NT2/D1 (cell line): ENCODE data around the gene TMEM141.

Experiments used
- SUZ12 ChIP-seq: IDR thresholded peaks from 2 replicates; pipeline ENCODE4 v1.6.1; 2011; ENCODE audit not compliant: insufficient read length, insufficient read depth; ENCODE audit errors: extremely low read depth
- YY1 ChIP-seq: IDR thresholded peaks from 2 replicates; pipeline ENCODE4 v1.6.1; 2011; ENCODE audit not compliant: insufficient read length, insufficient read depth
- ZNF274 ChIP-seq: IDR thresholded peaks from 2 replicates; pipeline ENCODE4 v1.6.1; 2011; ENCODE audit warnings: mild to moderate bottlenecking, low read depth, low read length

DNA sequence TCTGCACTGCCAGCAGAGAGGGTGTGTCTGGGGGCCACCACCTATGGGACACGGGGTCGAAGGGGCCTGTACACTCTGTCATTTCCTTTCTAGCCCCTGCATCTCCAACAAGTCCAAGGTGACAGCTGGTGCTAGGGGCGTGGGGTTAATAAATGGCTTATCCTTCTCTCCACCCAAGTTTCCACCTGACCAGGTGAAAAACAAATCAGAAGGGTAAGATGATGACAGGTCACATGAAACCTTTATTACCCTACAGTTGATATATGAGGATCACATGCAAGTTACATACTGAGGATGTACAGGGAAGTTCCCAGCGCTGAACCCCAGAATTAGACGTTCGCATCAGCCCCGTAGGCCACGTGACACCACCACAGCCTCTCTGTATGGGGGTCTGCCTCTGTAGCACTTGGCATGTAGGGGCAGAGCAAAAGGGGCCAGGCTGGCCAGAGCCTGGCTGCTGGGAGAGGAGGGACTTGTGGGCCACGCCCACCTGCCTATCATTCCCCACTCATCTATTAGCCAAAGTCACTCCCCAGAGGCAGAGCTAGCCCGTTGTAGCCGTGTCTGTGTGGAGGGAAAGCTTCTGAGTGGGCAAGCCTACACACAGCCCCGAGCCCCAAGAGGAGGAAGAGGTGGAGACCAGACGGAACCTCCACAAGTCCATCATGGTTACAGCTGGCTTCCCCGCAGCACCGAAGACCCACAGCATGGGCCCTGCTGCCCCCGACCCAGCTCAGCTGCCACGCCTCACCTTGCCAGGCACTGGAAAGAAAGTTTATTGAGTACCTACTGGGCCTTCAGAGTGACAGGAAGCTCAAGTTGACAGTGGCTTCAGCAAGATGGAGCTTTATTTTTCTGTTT lies 2.2 kb downstream of the TMEM141 start:
- TF ChIP-seq SUZ12 = no peak
- TF ChIP-seq ZNF274 = no peak
- TF ChIP-seq YY1 = no peak
